Right atrium auricular region (tissue), 2 donors: ENCODE measurements around the gene PHACTR1. TPM values are rescaled to one million over a fixed set of nuclear protein-coding genes. Genes with fewer than 3 reads are reported as not detected.
"Not testable (repeated sequence)": the region's sequence is repeated elsewhere in the genome, so short reads cannot be mapped to it uniquely, and the experiment has no call there.

Experiments
- DNase-seq: peaks from one replicate; pipeline ENCODE4 v3.0.0-alpha.2; 2019; ENCODE audit warnings: low spot score
- H3K27ac ChIP-seq, 2 donors: fragments of 200-600 bp; sonication (generic); 1 replicate in 1 of 2; 2 replicates in 1 of 2; pipeline ENCODE4 v1.5.1; 2016 to 2019
- H3K27me3 ChIP-seq, 2 donors: fragments of 200-600 bp; sonication (generic); one replicate each; pipeline versions ENCODE4 v1.5.1 to v1.6.0; 2017 to 2019
- H3K36me3 ChIP-seq: fragments of 200-600 bp; sonication (generic); one replicate; pipeline ENCODE4 v1.5.1; 2016
- H3K4me1 ChIP-seq, 2 donors: fragments of 200-600 bp; sonication (generic); one replicate each; pipeline versions ENCODE4 v1.5.1 to v1.6.0; 2017 to 2019
- H3K4me3 ChIP-seq, 2 donors: fragments of 200-600 bp; sonication (generic); 1 replicate in 1 of 2; 2 replicates in 1 of 2; pipeline ENCODE4 v1.5.1; 2017 to 2019; ENCODE audit warnings: mild to moderate bottlenecking in 1 of 2, moderate library complexity in 1 of 2
- H3K9me3 ChIP-seq, 2 donors: fragments of 200-600 bp; sonication (generic); one replicate each; pipeline ENCODE4 v1.5.1; 2019
- CTCF ChIP-seq, 2 donors: fragments of 200-600 bp; sonication (generic); IDR thresholded peaks; one replicate each; pipeline ENCODE4 v1.5.1; 2019; ENCODE audit warnings: antibody characterized with exemption in 2 of 2
- total RNA-seq, 2 donors: library from RNA; depleted of rRNA; stranded (reverse); fragments of >200 nt; gene quantifications; one replicate each; pipeline ENCODE4 v1.1.0, GENCODE V29; 2016

Gene PHACTR1
- total RNA-seq, 2 donors from 2014 or later, result 19.1 to 46.0 TPM

GRCh38 chr6:13319891-13320564 lies 603.5 kb downstream of the PHACTR1 start:
- DNase-seq, result no peak

DNA sequence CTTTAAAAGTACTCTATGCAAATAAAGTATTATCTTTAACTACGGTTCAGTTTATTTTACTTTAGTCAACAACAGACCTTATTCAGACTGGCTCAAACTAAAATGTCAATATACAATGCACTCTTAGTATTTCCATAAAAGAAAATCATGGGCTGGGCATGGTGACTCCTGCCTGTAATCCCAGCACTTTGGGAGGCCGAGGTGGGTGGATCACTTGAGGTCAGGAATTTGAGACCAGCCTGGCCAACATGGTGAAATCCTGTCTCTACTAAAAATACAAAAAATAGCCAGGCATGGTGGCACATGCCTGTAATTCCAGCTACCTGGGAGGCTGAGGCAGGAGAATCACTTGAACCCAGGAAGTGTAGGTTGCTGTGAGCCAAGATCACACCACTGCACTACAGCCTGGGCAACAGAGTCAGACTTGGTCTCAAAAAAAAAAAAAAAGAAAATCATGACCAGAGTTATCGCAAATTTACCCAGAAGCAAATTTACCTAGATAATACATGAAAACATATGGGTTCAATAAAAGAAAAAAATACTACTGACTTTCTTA lies 609.5 kb downstream of the PHACTR1 start:
- not testable (repeated sequence) for DNase-seq, H3K9me3 ChIP-seq, H3K4me3 ChIP-seq, H3K27ac ChIP-seq, H3K27me3 ChIP-seq
- Histone ChIP-seq H3K4me1 (peaks cover 0 to 23% of the 10 kb centered on the region in 2 donors), H3K36me3 (peaks cover 32% of the 10 kb centered on the region)

More at GRCh38 chr6:13319891-13320564, 603.5 kb downstream of the PHACTR1 start:
- H3K27ac ChIP-seq, result no peak overlapping the region
- H3K4me3 ChIP-seq, result no peak overlapping the region
- H3K27me3 ChIP-seq, result no peaks in the 10 kb centered on the region
- TF ChIP-seq CTCF (IDR thresholded peaks at IDR 0.05), result no peak
- no peaks in the 10 kb centered on the region for H3K9me3 ChIP-seq
- peaks cover 74% of the 10 kb centered on the region for H3K36me3 ChIP-seq
- peaks cover 0 to 4% of the 10 kb centered on the region in 2 donors for H3K4me1 ChIP-seq

- Histone ChIP-seq H3K4me3 (peak overlapping the region; percentile 66 to 73), H3K27ac (peak overlapping the region; percentile 87 to 89), H3K9me3 (no peaks in the 10 kb centered on the region), H3K4me1 (peaks cover 0 to 19% of the 10 kb centered on the region in 2 donors), H3K36me3 (peaks cover 23% of the 10 kb centered on the region), H3K27me3 (no peaks in the 10 kb centered on the region)
- TF ChIP-seq CTCF (IDR thresholded peaks at IDR 0.05), result no peak
- no peak for DNase-seq
These were observed 611.1 kb downstream of the PHACTR1 start for GRCh38 chr6:13327691-13328075.

DNA sequence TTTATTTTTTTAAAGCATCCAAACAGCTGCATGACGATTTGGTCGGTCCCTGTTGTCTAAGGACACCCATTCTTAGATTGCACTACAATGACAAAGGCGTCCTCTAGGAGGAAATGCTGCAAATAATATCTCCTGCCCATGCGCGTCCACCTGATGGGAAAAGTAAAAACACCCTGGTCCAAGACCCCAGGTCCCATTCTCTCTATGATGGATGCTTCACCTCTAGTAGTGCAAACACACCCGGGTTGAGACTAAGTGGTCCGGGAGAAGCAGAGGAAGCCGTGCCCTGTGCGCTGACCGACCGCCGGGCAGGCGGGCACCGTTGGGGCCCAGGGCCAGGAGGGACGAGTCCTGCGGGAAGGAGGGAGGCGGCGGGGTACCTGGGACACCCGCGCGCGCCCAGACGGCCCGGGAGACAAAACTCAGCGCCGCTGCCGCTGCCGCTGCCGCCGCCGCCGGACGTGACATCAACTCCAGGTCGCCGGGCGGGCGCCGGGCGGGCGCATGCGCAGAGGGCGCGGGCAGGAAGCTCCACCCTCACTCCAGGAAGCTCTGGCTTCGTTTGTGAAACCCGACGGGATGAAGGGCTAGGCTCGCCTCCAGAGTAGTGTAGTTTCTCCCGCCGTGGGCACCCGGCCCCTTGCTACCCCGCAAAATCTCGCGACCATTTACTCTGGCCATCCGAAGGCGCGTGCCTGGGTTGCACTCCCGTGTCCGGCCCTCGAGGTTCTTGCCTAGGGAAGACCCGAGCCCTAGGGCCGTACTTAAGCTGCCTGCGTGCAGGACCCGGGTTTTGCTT lies 611.7 kb downstream of the PHACTR1 start, which contains the start of gene TBC1D7:
Gene TBC1D7, minus strand, starts transcription at position 462 of the 799 bp plus-strand sequence. CDS start 1,639 bp downstream, outside the sequence.
- no peak for TF ChIP-seq CTCF (IDR thresholded peaks at IDR 0.05)
- DNase-seq, result peak; percentile 94
- Histone ChIP-seq H3K9me3 (no peaks in the 10 kb centered on the region), H3K27ac (peak within 1 kb of the TSS; percentile 87 to 89), H3K4me1 (peaks cover 0 to 19% of the 10 kb centered on the region in 2 donors), H3K36me3 (peaks cover 23% of the 10 kb centered on the region), H3K4me3 (peak within 1 kb of the TSS; percentile 66 to 73), H3K27me3 (no peaks in the 10 kb centered on the region)

- Histone ChIP-seq H3K27ac (peak overlapping the region; percentile 87 to 89), H3K27me3 (no peaks in the 10 kb centered on the region), H3K4me3 (peak overlapping the region; percentile 66 to 73), H3K9me3 (no peaks in the 10 kb centered on the region), H3K4me1 (peaks cover 0 to 19% of the 10 kb centered on the region in 2 donors), H3K36me3 (peaks cover 23% of the 10 kb centered on the region)
- no peak for DNase-seq
- no peak for TF ChIP-seq CTCF (IDR thresholded peaks at IDR 0.05)
These were observed 612.3 kb downstream of the PHACTR1 start for GRCh38 chr6:13328875-13329183.
